CD4-positive, alpha-beta T cell (primary cell): ENCODE data around the gene SPANXN4. TPM values are rescaled to one million over a fixed set of nuclear protein-coding genes. Genes with fewer than 3 reads are reported as not detected.

Source experiments
- ATAC-seq: fragments of 200-7000 bp; cut with Tn5 transposase; one replicate; pipeline ENCODE4 v1.10.0; 2022; ENCODE audit warnings: mild to moderate bottlenecking; ENCODE audit not compliant: poor library complexity
- CTCF ChIA-PET: fragments of 350-600 bp; sonication (Branson Sonifier 250); formaldehyde crosslinking; loops from one replicate; lab custom pipeline; 2021; ENCODE audit warnings: antibody characterized with exemption, inconsistent platforms; lab: Charles Lee
- POLR2A ChIA-PET: fragments of 350-600 bp; sonication (Branson Sonifier 250); formaldehyde crosslinking; loops from one replicate; lab custom pipeline; 2021; ENCODE audit warnings: antibody characterized with exemption, inconsistent platforms; lab: Charles Lee
- DNase-seq, 14 experiments: peaks; one replicate each; pipeline ENCODE4 v3.0.0-alpha.2; 2013 to 2020; ENCODE audit warnings: mixed read lengths in 2 of 14
- H3K27ac ChIP-seq, 2 donors: one replicate each; pipeline versions ENCODE4 v1.5.1 to v1.7.0; 2013; ENCODE audit warnings: low read length in 2 of 2, low read depth in 1 of 2, mild to moderate bottlenecking in 1 of 2
- H3K27me3 ChIP-seq, 2 experiments: 1 replicate in 1 of 2; 2 replicates in 1 of 2; pipeline versions ENCODE4 v1.6.1 to v1.7.0; 2013; ENCODE audit warnings: low read length in 2 of 2, control low read depth in 1 of 2, mild to moderate bottlenecking in 1 of 2, moderate library complexity in 1 of 2; ENCODE audit not compliant: insufficient read depth in 2 of 2, control insufficient read depth in 1 of 2
- H3K36me3 ChIP-seq: one replicate; pipeline ENCODE4 v1.6.1; 2013; ENCODE audit warnings: low read length, control low read depth; ENCODE audit not compliant: insufficient read depth
- H3K4me1 ChIP-seq: one replicate; pipeline ENCODE4 v1.6.1; 2013; ENCODE audit warnings: low read length, control low read depth; ENCODE audit not compliant: insufficient read depth
- H3K4me3 ChIP-seq: one replicate; pipeline ENCODE4 v1.5.1; 2013; ENCODE audit warnings: mild to moderate bottlenecking, low read length, moderate library complexity
- H3K9me3 ChIP-seq, 2 experiments: 1 replicate in 1 of 2; 2 replicates in 1 of 2; pipeline versions ENCODE4 v1.6.1 to v1.7.0; 2013; ENCODE audit warnings: low read length in 2 of 2, mild to moderate bottlenecking in 2 of 2, control low read depth in 1 of 2, moderate library complexity in 1 of 2; ENCODE audit not compliant: control insufficient read depth in 1 of 2, insufficient read depth in 1 of 2
- H3K27ac Mint-ChIP-seq: one replicate; pipeline ENCODE4 v1.8.0; 2020; ENCODE audit warnings: mixed read lengths
- H3K27me3 Mint-ChIP-seq: one replicate; pipeline ENCODE4 v1.8.0; 2021; ENCODE audit warnings: mixed read lengths
- H3K36me3 Mint-ChIP-seq: one replicate; pipeline ENCODE4 v1.8.0; 2021; ENCODE audit warnings: low read depth, mixed read lengths
- H3K4me1 Mint-ChIP-seq: one replicate; pipeline ENCODE4 v1.8.0; 2021; ENCODE audit warnings: low read depth, mixed read lengths
- H3K4me3 Mint-ChIP-seq: one replicate; pipeline ENCODE4 v1.8.0; 2020; ENCODE audit warnings: mild to moderate bottlenecking, mixed read lengths
- H3K9me3 Mint-ChIP-seq: one replicate; pipeline ENCODE4 v1.8.0; 2020; ENCODE audit warnings: mixed read lengths
- CTCF ChIP-seq: fragments of 200-600 bp; IDR thresholded peaks from one replicate; pipeline ENCODE4 v1.8.0; 2022; ENCODE audit warnings: antibody characterized with exemption, mild to moderate bottlenecking
- intact Hi-C, 2 experiments: fragments of 100-400 bp; cut with DNase I in 1 of 2; cut with micrococcal nuclease in 1 of 2; formaldehyde crosslinking; loops; one replicate each; pipeline versions ENCODE4 v1.15.1 to v1.9.0; 2023 to 2025; cut with DNase I, micrococcal nuclease
- polyA plus RNA-seq, 2 donors: library from polyadenylated mRNA; unstranded; fragments of 120-200 nt; gene quantifications; one replicate each; pipeline ENCODE4 v1.2.1, GENCODE V29; 2013
- total RNA-seq, 174 experiments: library from RNA in 2 of 174; stranded (reverse) in 2 of 174; gene quantifications; one replicate each; pipeline ENCODE4 v1.2.3 and lab custom pipeline; 2021 to 2026

SPANXN4 gene
- not detected for total RNA-seq
- polyA plus RNA-seq (2013, experiment 1 of 2), result not detected
- not detected for polyA plus RNA-seq (2013, experiment 2 of 2)
- 0 to 0.07 (median 0) reads per million in 172 experiments for total RNA-seq (lab: John Stamatoyannopoulos, UW)

GRCh38 chrX:143025628-143026027 lies at the start of gene SPANXN4:
Gene SPANXN4 (plus strand): TSS chrX:143025928. CDS start chrX:143026015, 87 bp downstream.
- no peaks in the 10 kb centered on the region for H3K9me3 ChIP-seq
- Mint-ChIP-seq H3K27ac (no peak within 1 kb of the TSS), H3K27me3 (no peaks in the 10 kb centered on the region), H3K4me3 (no peak within 1 kb of the TSS), H3K36me3 (no peaks in the 10 kb centered on the region), H3K4me1 (no peaks in the 10 kb centered on the region), H3K9me3 (peaks cover 3% of the 10 kb centered on the region)
- no peak for ATAC-seq
- no peaks in the 10 kb centered on the region for H3K27me3 ChIP-seq
- POLR2A ChIA-PET, result no interaction called here
- CTCF ChIA-PET, result no interaction called here
- H3K4me1 ChIP-seq, result no peaks in the 10 kb centered on the region
- H3K36me3 ChIP-seq, result no peaks in the 10 kb centered on the region
- H3K27ac ChIP-seq, result no peak within 1 kb of the TSS
- intact Hi-C loops, result no loop called here
- no peak for DNase-seq
- H3K4me3 ChIP-seq, result no peak within 1 kb of the TSS
- no peak for TF ChIP-seq CTCF

- Histone ChIP-seq H3K36me3 (no peaks in the 10 kb centered on the region), H3K9me3 (peaks cover 0 to 3% of the 10 kb centered on the region in 2 experiments), H3K27ac (no peak overlapping the region), H3K4me3 (no peak overlapping the region), H3K27me3 (no peaks in the 10 kb centered on the region), H3K4me1 (no peaks in the 10 kb centered on the region)
- Mint-ChIP-seq H3K36me3 (no peaks in the 10 kb centered on the region), H3K4me3 (no peak overlapping the region), H3K27ac (no peak overlapping the region), H3K9me3 (peaks cover 2% of the 10 kb centered on the region), H3K27me3 (no peaks in the 10 kb centered on the region), H3K4me1 (no peaks in the 10 kb centered on the region)
- CTCF ChIA-PET, result no interaction called here
- POLR2A ChIA-PET, result no interaction called here
- no peak for DNase-seq
- intact Hi-C loops, result no loop called here
- TF ChIP-seq CTCF, result no peak
- ATAC-seq, result no peak
These were observed 48.4 kb upstream of the SPANXN4 start for GRCh38 chrX:142977128-142977914.

GRCh38 chrX:142978130-142978684 lies 47.5 kb upstream of the SPANXN4 start:
- H3K4me3 ChIP-seq, result no peak overlapping the region
- intact Hi-C loops, result no loop called here

More at GRCh38 chrX:142978130-142978684, 47.5 kb upstream of the SPANXN4 start:
- peaks cover 2% of the 10 kb centered on the region for H3K9me3 Mint-ChIP-seq
- H3K27me3 Mint-ChIP-seq, result no peaks in the 10 kb centered on the region
- ChIA-PET CTCF (no interaction called here), POLR2A (no interaction called here)
- H3K4me3 Mint-ChIP-seq, result no peak overlapping the region
- Histone ChIP-seq H3K36me3 (no peaks in the 10 kb centered on the region), H3K27ac (no peak overlapping the region), H3K9me3 (no peaks in the 10 kb centered on the region), H3K4me1 (no peaks in the 10 kb centered on the region), H3K27me3 (no peaks in the 10 kb centered on the region)
- no peaks in the 10 kb centered on the region for H3K36me3 Mint-ChIP-seq
- no peak for TF ChIP-seq CTCF
- ATAC-seq, result no peak
- no peaks in the 10 kb centered on the region for H3K4me1 Mint-ChIP-seq
- no peak for DNase-seq
- no peak overlapping the region for H3K27ac Mint-ChIP-seq
